ENCODE measurements around the gene KCNJ5. TPM values are rescaled to one million over a fixed set of nuclear protein-coding genes. Genes with fewer than 3 reads are reported as not detected.

Gene KCNJ5
- total RNA-seq, 1 experiment from 2014 or later = 0.11 TPM

- no peak overlapping the region for H2BK20ac ChIP-seq (ENCODE audit: low read depth, low read length, poor library complexity, severe bottlenecking)
- H3K4me3 Mint-ChIP-seq = no peak overlapping the region
- H3K27me3 ChIP-seq (ENCODE audit: insufficient read depth, low read length) = peaks cover 11% of the 10 kb centered on the region; the same call in 1 of the 2 replicates
- no peak overlapping the region for H3K56ac ChIP-seq (ENCODE audit: insufficient read length, low read depth, low read length)
- H3K79me1 ChIP-seq (ENCODE audit: insufficient read depth, low read depth, low read length, poor library complexity, severe bottlenecking) = no peaks in the 10 kb centered on the region
- no CpG with 5 or more reads among the region's 3 CpGs for WGBS (ENCODE audit: extremely low coverage, insufficient read length, low lambda C conversion rate)
- no peak overlapping the region for H3K4me2 ChIP-seq (ENCODE audit: insufficient read depth, insufficient read length, low read length)
- DNase-seq = no peak
- TF ChIP-seq CTCF (conservative IDR thresholded peaks at IDR 0.05) = no peak
- H2AFZ ChIP-seq (ENCODE audit: low read length) = no peak overlapping the region
- H3K23ac ChIP-seq (ENCODE audit: insufficient read length, low read depth, low read length) = no peak overlapping the region
- H2BK120ac ChIP-seq (ENCODE audit: low read depth, low read length, poor library complexity, severe bottlenecking) = no peak overlapping the region
- 0 out of 7 replicates have a peak, but pooled peaks cover 0 to 4% (median 0%) of the 10 kb centered on the region in 3 experiments for H3K36me3 Mint-ChIP-seq (ENCODE audit: insufficient read depth in 1 of 3, low read depth in 3 of 3)
- peaks cover 0 to 4% of the 10 kb centered on the region in 2 experiments; a peak in 1 of 4 replicates for H3K4me1 Mint-ChIP-seq
- H3K14ac ChIP-seq (ENCODE audit: insufficient read depth, low read length) = no peak overlapping the region
- no peak overlapping the region for H2AK5ac ChIP-seq (ENCODE audit: insufficient read length, low read length)
- H3T11ph ChIP-seq (ENCODE audit: low read length) = no peak overlapping the region
- H3K27ac ChIP-seq (ENCODE audit: insufficient read length, low read depth, low read length) = no peak overlapping the region
- peaks cover 3% of the 10 kb centered on the region in 2 experiments; a peak in 4 of 5 replicates for H3K9me3 Mint-ChIP-seq
- no peak overlapping the region for H3K18ac ChIP-seq (ENCODE audit: insufficient read length, low read depth, low read length)
- H3K9ac ChIP-seq (ENCODE audit: extremely low read depth, insufficient read length, low read length) = no peak overlapping the region
- H3K23me2 ChIP-seq (ENCODE audit: insufficient read length, low read depth, low read length, poor library complexity, severe bottlenecking) = peaks cover 2% of the 10 kb centered on the region
- H3K27me3 Mint-ChIP-seq (ENCODE audit: low read depth) = peaks cover 81% of the 10 kb centered on the region
- no peaks in the 10 kb centered on the region for H3K4me1 ChIP-seq (ENCODE audit: insufficient read depth, low read length)
- no peak overlapping the region for H4K91ac ChIP-seq (ENCODE audit: insufficient read length, low read depth, low read length)
- H3K79me2 ChIP-seq (ENCODE audit: insufficient read depth, low read length) = no peaks in the 10 kb centered on the region
- H2BK12ac ChIP-seq (ENCODE audit: insufficient read length, low read depth, low read length) = no peak overlapping the region
- no peak overlapping the region for H3K4ac ChIP-seq (ENCODE audit: low read depth, low read length)
- H4K5ac ChIP-seq (ENCODE audit: insufficient read length, low read depth, low read length) = no peak overlapping the region
- no peak overlapping the region for H3K27ac Mint-ChIP-seq
- no peak overlapping the region for H4K8ac ChIP-seq (replicated peaks; ENCODE audit: insufficient read length, low read depth, low read length)
- no peak overlapping the region for H2BK15ac ChIP-seq (ENCODE audit: low read depth, low read length)
- H4K20me1 ChIP-seq (ENCODE audit: control insufficient read depth, insufficient read depth, insufficient read length) = no peaks in the 10 kb centered on the region
- H2BK5ac ChIP-seq (ENCODE audit: insufficient read length, low read length) = no peak overlapping the region
- no peaks in the 10 kb centered on the region for H3K9me3 ChIP-seq (ENCODE audit: control insufficient read depth, low read depth, low read length)
Measured at GRCh38 chr11:128910576-128910975, 19.4 kb downstream of the KCNJ5 start.

All from H9 (cell line).